GM23338 (cell line): ENCODE results near the gene GAA. TPM values are rescaled to one million over a fixed set of nuclear protein-coding genes. Genes with fewer than 3 reads are reported as not detected.

Source experiments
- ATAC-seq: fragments of 200-7000 bp; cut with Tn5 transposase; 3 replicates; pipeline ENCODE4 v1.9.1; 2020
- DNase-seq: peaks from one replicate; pipeline ENCODE4 v3.0.0-alpha.2; 2015; ENCODE audit warnings: low spot score
- H2AFZ ChIP-seq: fragments of 200-600 bp; sonication (generic); 2 replicates; pipeline ENCODE4 v1.8.0; 2016; ENCODE audit warnings: antibody characterized with exemption, mild to moderate bottlenecking, moderate library complexity
- H3F3A ChIP-seq: fragments of 200-600 bp; sonication (generic); replicated peaks from 2 replicates; pipeline ENCODE4 v1.8.0; 2017; ENCODE audit warnings: antibody characterized with exemption, mixed run types, low read depth
- H3K27ac ChIP-seq: fragments of 200-600 bp; sonication (generic); 2 replicates; pipeline ENCODE4 v1.6.1; 2016; ENCODE audit warnings: low read depth
- H3K27me3 ChIP-seq: fragments of 200-600 bp; sonication (generic); 2 replicates; pipeline ENCODE4 v1.8.0; 2016; ENCODE audit warnings: mild to moderate bottlenecking, mixed run types, moderate library complexity; ENCODE audit not compliant: insufficient read depth
- H3K36me3 ChIP-seq: fragments of 200-600 bp; sonication (generic); 2 replicates; pipeline ENCODE4 v1.8.0; 2016; ENCODE audit warnings: mild to moderate bottlenecking; ENCODE audit not compliant: insufficient read depth
- H3K4me1 ChIP-seq: fragments of 200-600 bp; sonication (generic); 2 replicates; pipeline ENCODE4 v1.8.0; 2016; ENCODE audit warnings: mild to moderate bottlenecking, moderate library complexity; ENCODE audit not compliant: insufficient read depth
- H3K4me2 ChIP-seq: fragments of 200-600 bp; sonication (generic); 2 replicates; pipeline ENCODE4 v1.7.1; 2017; ENCODE audit warnings: mixed run types
- H3K4me3 ChIP-seq: fragments of 200-600 bp; sonication (generic); 2 replicates; pipeline ENCODE4 v1.6.1; 2016; ENCODE audit warnings: mixed run types
- H3K79me2 ChIP-seq: fragments of 200-600 bp; sonication (generic); replicated peaks from 2 replicates; pipeline ENCODE4 v1.8.0; 2017; ENCODE audit warnings: mild to moderate bottlenecking; ENCODE audit not compliant: insufficient read depth
- H3K9me2 ChIP-seq: fragments of 200-600 bp; sonication (generic); 2 replicates; pipeline ENCODE4 v1.8.0; 2017; ENCODE audit not compliant: insufficient read depth
- H4K20me1 ChIP-seq: fragments of 200-600 bp; sonication (generic); replicated peaks from 2 replicates; pipeline ENCODE4 v1.8.0; 2017; ENCODE audit warnings: mild to moderate bottlenecking; ENCODE audit not compliant: insufficient read depth
- H3K27ac Mint-ChIP-seq: 2 replicates; pipeline ENCODE4 v1.8.0; 2020; ENCODE audit warnings: inconsistent platforms, mild to moderate bottlenecking, moderate library complexity, mixed read lengths
- H3K27me3 Mint-ChIP-seq: 3 replicates; pipeline ENCODE4 v1.8.0; 2022; ENCODE audit warnings: low read depth, mild to moderate bottlenecking, moderate library complexity, mixed read lengths, inconsistent platforms; ENCODE audit not compliant: insufficient read depth, poor library complexity
- H3K36me3 Mint-ChIP-seq: 3 replicates; pipeline ENCODE4 v1.8.0; 2021; ENCODE audit warnings: low read depth, mild to moderate bottlenecking, inconsistent platforms, moderate library complexity, mixed read lengths
- H3K4me1 Mint-ChIP-seq: 3 replicates; pipeline ENCODE4 v1.8.0; 2020; ENCODE audit warnings: mild to moderate bottlenecking, inconsistent platforms, mixed read lengths
- H3K4me3 Mint-ChIP-seq: 3 replicates; pipeline ENCODE4 v1.8.0; 2021; ENCODE audit warnings: moderate library complexity, mild to moderate bottlenecking, inconsistent platforms, mixed read lengths
- H3K9me3 Mint-ChIP-seq: 3 replicates; pipeline ENCODE4 v1.8.0; 2020; ENCODE audit warnings: moderate library complexity, mild to moderate bottlenecking, inconsistent platforms, mixed read lengths
- CREB1 ChIP-seq: fragments of 250-450 bp; sonication (Bioruptor Pico); IDR thresholded peaks from 2 replicates; pipeline ENCODE4 v1.5.0; 2020; ENCODE audit warnings: low read depth, mild to moderate bottlenecking, moderate library complexity
- ETS1 ChIP-seq: IDR thresholded peaks from 2 replicates; pipeline ENCODE4 v1.6.1; 2016; ENCODE audit warnings: antibody characterized with exemption
- EZH2phosphoT487 ChIP-seq: fragments of 200-600 bp; sonication (generic); IDR thresholded peaks from one replicate; pipeline ENCODE4 v1.8.1; 2018; ENCODE audit warnings: antibody characterized with exemption; ENCODE audit not compliant: unreplicated experiment
- POLR2AphosphoS5 ChIP-seq: IDR thresholded peaks from 2 replicates; pipeline ENCODE4 v1.6.1; 2016; ENCODE audit warnings: antibody characterized with exemption, low read depth
- ZNF462 ChIP-seq: fragments of 250-450 bp; sonication (Bioruptor Pico); IDR thresholded peaks from 2 replicates; pipeline ENCODE4 v1.5.0; 2020; ENCODE audit warnings: mild to moderate bottlenecking, moderate library complexity
- polyA plus RNA-seq: library from polyadenylated mRNA; unstranded; fragments of >200 nt; fragmentation: Nextera tagmentation; extraction: Ambion mirVana; gene quantifications from 2 replicates; pipeline ENCODE4 v1.2.1, GENCODE V29; 2016
- total RNA-seq: library from RNA; depleted of rRNA; stranded (reverse); fragments of >200 nt; shearing (Covaris generic); gene quantifications from 2 replicates; pipeline ENCODE4 v1.2.3, GENCODE V29; 2014
- TF ChIP-seq, protein P1 (sequence below): IDR thresholded peaks from one replicate; pipeline ENCODE4 v1.6.1; 2018; ENCODE audit warnings: antibody characterized with exemption; ENCODE audit not compliant: unreplicated experiment

The GAA gene
- total and polyA plus RNA-seq, 2 experiments from 2014 or later: 72.5 to 98.1 TPM

GRCh38 chr17:80101946-80102663 is 724 bp downstream of the GAA start:
- H3K4me1 ChIP-seq: peaks cover 10% of the 10 kb centered on the region; the same call in 1 of the 2 replicates
- TF ChIP-seq EZH2phosphoT487 (no peak), CREB1 (CRISPR knock-in tag) (no peak), ETS1 (no peak), POLR2AphosphoS5 (no peak), ZNF462 (CRISPR knock-in tag) (no peak)
- TF ChIP-seq, protein P1, sequence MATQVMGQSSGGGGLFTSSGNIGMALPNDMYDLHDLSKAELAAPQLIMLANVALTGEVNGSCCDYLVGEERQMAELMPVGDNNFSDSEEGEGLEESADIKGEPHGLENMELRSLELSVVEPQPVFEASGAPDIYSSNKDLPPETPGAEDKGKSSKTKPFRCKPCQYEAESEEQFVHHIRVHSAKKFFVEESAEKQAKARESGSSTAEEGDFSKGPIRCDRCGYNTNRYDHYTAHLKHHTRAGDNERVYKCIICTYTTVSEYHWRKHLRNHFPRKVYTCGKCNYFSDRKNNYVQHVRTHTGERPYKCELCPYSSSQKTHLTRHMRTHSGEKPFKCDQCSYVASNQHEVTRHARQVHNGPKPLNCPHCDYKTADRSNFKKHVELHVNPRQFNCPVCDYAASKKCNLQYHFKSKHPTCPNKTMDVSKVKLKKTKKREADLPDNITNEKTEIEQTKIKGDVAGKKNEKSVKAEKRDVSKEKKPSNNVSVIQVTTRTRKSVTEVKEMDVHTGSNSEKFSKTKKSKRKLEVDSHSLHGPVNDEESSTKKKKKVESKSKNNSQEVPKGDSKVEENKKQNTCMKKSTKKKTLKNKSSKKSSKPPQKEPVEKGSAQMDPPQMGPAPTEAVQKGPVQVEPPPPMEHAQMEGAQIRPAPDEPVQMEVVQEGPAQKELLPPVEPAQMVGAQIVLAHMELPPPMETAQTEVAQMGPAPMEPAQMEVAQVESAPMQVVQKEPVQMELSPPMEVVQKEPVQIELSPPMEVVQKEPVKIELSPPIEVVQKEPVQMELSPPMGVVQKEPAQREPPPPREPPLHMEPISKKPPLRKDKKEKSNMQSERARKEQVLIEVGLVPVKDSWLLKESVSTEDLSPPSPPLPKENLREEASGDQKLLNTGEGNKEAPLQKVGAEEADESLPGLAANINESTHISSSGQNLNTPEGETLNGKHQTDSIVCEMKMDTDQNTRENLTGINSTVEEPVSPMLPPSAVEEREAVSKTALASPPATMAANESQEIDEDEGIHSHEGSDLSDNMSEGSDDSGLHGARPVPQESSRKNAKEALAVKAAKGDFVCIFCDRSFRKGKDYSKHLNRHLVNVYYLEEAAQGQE: no peak
- peak overlapping the region; percentile 60 for H3K27ac Mint-ChIP-seq
- H3K79me2 ChIP-seq: 0 out of 2 replicates have a peak, but pooled peaks cover 5% of the 10 kb centered on the region
- no peaks in the 10 kb centered on the region; the same call in 2 of the 3 replicates for H3K9me3 Mint-ChIP-seq
- no peaks in the 10 kb centered on the region for H3K9me2 ChIP-seq
- peak overlapping the region; percentile 90 for H3K4me2 ChIP-seq
- 0 out of 2 replicates have a peak, but pooled peaks cover 4% of the 10 kb centered on the region for H3F3A ChIP-seq
- H3K36me3 Mint-ChIP-seq: peaks cover 3% of the 10 kb centered on the region; the same call in 2 of the 3 replicates
- peak; percentile 47 for DNase-seq
- H3K4me3 Mint-ChIP-seq: peak overlapping the region; percentile 91
- H3K27ac ChIP-seq: no peak overlapping the region
- H3K4me1 Mint-ChIP-seq: peaks cover 22% of the 10 kb centered on the region
- peaks cover 19% of the 10 kb centered on the region for H3K27me3 Mint-ChIP-seq
- H3K36me3 ChIP-seq: no peaks in the 10 kb centered on the region
- peak overlapping the region; percentile 70 for H3K4me3 ChIP-seq
- peak; percentile 19 for ATAC-seq
- peaks cover 8% of the 10 kb centered on the region; the same call in 1 of the 2 replicates for H3K27me3 ChIP-seq
- H4K20me1 ChIP-seq: no peaks in the 10 kb centered on the region
- peak overlapping the region; percentile 96; the same call in 1 of the 2 replicates for H2AFZ ChIP-seq
